Measurements from ENCODE around the gene DGCR6L.
"Not testable (repeated sequence)": the region's sequence is repeated elsewhere in the genome, so short reads cannot be mapped to it uniquely, and the experiment has no call there.

DNA sequence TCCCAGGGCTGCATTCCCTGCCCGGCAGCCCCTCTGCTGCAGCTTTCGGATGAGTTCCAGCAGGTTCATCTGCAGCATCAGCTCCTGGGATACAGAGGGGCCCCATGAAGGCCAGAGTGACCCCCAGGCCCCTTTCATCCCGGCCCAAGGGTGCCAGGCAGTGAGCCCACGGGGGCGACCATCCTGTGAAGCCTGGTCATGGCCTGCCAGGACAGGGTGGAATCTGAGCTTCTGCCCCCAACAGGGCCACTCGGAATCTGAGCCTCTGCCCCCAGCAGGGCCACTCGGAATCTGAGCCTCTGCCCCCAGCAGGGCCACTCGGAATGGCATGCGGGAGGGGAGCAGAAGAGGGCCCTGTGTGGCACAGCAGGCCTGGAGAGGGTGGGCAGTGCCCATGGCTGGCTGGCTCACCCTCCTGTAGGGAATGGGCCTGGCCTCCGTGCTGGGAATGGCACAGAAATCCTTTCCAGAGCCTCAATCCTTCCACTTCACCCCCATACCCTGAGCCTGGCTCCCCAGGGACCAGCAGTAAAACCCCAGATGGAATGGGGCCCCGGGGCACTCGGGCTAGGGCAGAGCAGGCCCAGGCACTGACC, 5.0 kb downstream of the DGCR6L start:
- TF ChIP-seq PAX5 (IDR thresholded peaks at IDR 0.05; ENCODE audit: borderline replicate concordance, low read depth, low read length); ESRRA (IDR thresholded peaks at IDR 0.05; ENCODE audit: low read length); JUND (IDR thresholded peaks at IDR 0.05; ENCODE audit: low read depth, low read length); POLR2A (IDR thresholded peaks at IDR 0.05; ENCODE audit: low read depth, low read length): not testable (repeated sequence)
- TF ChIP-seq, protein P1, sequence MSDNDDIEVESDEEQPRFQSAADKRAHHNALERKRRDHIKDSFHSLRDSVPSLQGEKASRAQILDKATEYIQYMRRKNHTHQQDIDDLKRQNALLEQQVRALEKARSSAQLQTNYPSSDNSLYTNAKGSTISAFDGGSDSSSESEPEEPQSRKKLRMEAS (IDR thresholded peaks at IDR 0.05; ENCODE audit: low read depth, low read length): not testable (repeated sequence)

Data from GM12878 (cell line).